Measurements from ENCODE around the gene POLR2H. TPM values are rescaled to one million over a fixed set of nuclear protein-coding genes. Genes with fewer than 3 reads are reported as not detected.

The POLR2H gene
- polyA plus RNA-seq, 1 donor (not counting 4 experiments of a cell fraction or from before 2014, with no cell fraction given) = 202 TPM

DNA sequence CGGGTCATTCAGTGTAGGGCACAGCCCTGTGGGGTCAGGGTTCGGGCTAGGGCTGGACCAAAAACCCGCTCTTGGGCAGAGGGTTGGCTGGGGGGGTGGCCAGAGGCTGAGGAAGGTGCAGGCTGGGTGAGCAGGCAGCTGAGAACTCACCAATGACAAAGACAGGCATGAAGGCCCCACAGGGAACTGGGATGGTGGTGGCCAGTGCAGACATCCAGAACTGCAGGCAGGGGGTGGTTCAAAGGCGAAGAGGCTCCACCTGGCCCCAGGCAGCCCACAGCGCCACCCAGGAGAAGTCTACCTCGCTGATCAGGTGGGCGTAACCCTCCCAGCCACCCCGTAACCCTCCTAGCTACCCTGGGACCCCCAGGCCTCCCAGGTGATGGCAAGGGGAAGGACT lies 6.8 kb upstream of the POLR2H start:
- DNase-seq (ENCODE audit: low read depth, low spot score) (no peak), FAIRE-seq (no peak)
- Histone ChIP-seq H3K9me3 (ENCODE audit: control insufficient read depth, low read depth, low read length) (no peaks in the 10 kb centered on the region), H3K79me2 (ENCODE audit: control insufficient read depth, insufficient read depth, low read length) (no peaks in the 10 kb centered on the region), H3K4me2 (ENCODE audit: control insufficient read depth, extremely low read depth, insufficient read depth, low read depth, low read length) (no peak overlapping the region), H3K27ac (ENCODE audit: control insufficient read depth, insufficient read depth, low read length) (no peak overlapping the region), H3K4me1 (ENCODE audit: control insufficient read depth, extremely low read depth, insufficient read depth, low read length) (no peaks in the 10 kb centered on the region), H3K9ac (ENCODE audit: control insufficient read depth, extremely low read depth, insufficient read depth, low read length) (no peak overlapping the region), H3K36me3 (ENCODE audit: control insufficient read depth in 2 of 2, extremely low read depth in 1 of 2, insufficient read depth in 2 of 2, low read length in 2 of 2) (peaks cover 4 to 16% of the 10 kb centered on the region in 2 experiments), H3K27me3 (ENCODE audit: control insufficient read depth, extremely low read depth, insufficient read depth, low read length) (no peaks in the 10 kb centered on the region), H3K4me3 (ENCODE audit: control insufficient read depth in 2 of 3, extremely low read depth in 1 of 3, insufficient read depth in 2 of 3, low read depth in 1 of 3, low read length in 3 of 3) (no peak overlapping the region), H4K20me1 (ENCODE audit: control insufficient read depth, extremely low read depth, insufficient read depth, low read length) (no peaks in the 10 kb centered on the region), H2AFZ (ENCODE audit: control insufficient read depth, low read length) (no peak overlapping the region), H3K9me1 (ENCODE audit: control insufficient read depth, extremely low read depth, insufficient read depth, low read length) (no peaks in the 10 kb centered on the region)
- dilution Hi-C loops (cut with MboI; ENCODE audit: extremely low pct_ligation_motif_present, low sequenced_read_pairs) = no loop called here
- TF ChIP-seq, protein P1, sequence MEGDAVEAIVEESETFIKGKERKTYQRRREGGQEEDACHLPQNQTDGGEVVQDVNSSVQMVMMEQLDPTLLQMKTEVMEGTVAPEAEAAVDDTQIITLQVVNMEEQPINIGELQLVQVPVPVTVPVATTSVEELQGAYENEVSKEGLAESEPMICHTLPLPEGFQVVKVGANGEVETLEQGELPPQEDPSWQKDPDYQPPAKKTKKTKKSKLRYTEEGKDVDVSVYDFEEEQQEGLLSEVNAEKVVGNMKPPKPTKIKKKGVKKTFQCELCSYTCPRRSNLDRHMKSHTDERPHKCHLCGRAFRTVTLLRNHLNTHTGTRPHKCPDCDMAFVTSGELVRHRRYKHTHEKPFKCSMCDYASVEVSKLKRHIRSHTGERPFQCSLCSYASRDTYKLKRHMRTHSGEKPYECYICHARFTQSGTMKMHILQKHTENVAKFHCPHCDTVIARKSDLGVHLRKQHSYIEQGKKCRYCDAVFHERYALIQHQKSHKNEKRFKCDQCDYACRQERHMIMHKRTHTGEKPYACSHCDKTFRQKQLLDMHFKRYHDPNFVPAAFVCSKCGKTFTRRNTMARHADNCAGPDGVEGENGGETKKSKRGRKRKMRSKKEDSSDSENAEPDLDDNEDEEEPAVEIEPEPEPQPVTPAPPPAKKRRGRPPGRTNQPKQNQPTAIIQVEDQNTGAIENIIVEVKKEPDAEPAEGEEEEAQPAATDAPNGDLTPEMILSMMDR (optimal IDR thresholded peaks at IDR 0.05 in 1 of 3, IDR thresholded peaks at IDR 0.05 in 1 of 3, conservative IDR thresholded peaks at IDR 0.05 in 1 of 3; ENCODE audit: extremely low read depth in 1 of 3, insufficient read depth in 2 of 3, low read length in 3 of 3) = no peak
- TF ChIP-seq EZH2 (IDR thresholded peaks at IDR 0.05; ENCODE audit: low read length) = no peak

DNA sequence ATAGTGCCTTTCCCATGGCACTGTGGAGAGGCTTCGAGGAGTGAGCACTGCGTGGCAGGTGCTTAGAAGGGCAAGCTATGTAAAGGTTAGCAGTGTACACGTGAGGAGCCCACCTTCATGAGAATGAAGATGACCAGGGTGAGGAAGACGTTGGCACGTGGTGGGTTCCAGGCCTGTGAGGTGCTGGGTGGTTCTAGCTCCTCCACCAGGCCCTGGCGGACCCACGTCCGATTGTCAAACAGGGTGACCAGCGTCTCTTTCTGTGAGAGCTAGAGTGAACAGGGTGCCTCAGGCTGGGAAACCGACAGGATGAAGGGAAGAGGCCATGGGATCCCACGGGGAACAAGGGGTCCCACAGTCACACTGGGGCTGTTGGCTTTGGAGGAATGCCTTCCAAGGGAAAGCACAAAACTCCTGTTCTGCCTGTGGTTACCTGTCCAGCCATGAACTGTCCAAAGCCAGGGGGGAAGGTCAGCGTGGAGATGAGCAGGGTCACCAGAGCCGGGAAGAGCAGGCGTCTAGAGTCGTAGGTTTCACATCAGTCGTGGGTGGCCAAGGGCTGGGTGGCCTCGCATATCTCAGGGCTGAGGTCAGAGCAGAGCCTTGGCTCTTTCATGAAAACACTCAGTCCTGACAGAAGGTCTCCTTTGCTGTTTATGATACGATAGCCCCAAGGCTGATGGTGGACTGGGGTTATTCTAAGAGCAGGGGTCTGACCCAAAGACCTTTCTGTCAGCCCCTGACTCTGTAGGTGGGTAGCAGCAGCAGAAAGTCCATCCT lies 6.1 kb upstream of the POLR2H start:
- no peaks in the 10 kb centered on the region for H3K9me1 ChIP-seq (ENCODE audit: control insufficient read depth, extremely low read depth, insufficient read depth, low read length)
- H3K4me3 ChIP-seq (ENCODE audit: control insufficient read depth in 2 of 3, extremely low read depth in 1 of 3, insufficient read depth in 2 of 3, low read depth in 1 of 3, low read length in 3 of 3) = no peak overlapping the region
- H3K9ac ChIP-seq (ENCODE audit: control insufficient read depth, extremely low read depth, insufficient read depth, low read length) = no peak overlapping the region
- H3K79me2 ChIP-seq (ENCODE audit: control insufficient read depth, insufficient read depth, low read length) = no peaks in the 10 kb centered on the region
- H4K20me1 ChIP-seq (ENCODE audit: control insufficient read depth, extremely low read depth, insufficient read depth, low read length) = no peaks in the 10 kb centered on the region
- TF ChIP-seq, protein P1 (optimal IDR thresholded peaks at IDR 0.05 in 1 of 3, IDR thresholded peaks at IDR 0.05 in 1 of 3, conservative IDR thresholded peaks at IDR 0.05 in 1 of 3; ENCODE audit: extremely low read depth in 1 of 3, insufficient read depth in 2 of 3, low read length in 3 of 3) = no peak
- TF ChIP-seq EZH2 (IDR thresholded peaks at IDR 0.05; ENCODE audit: low read length) = no peak
- no peak overlapping the region for H3K27ac ChIP-seq (ENCODE audit: control insufficient read depth, insufficient read depth, low read length)
- no peak overlapping the region for H2AFZ ChIP-seq (ENCODE audit: control insufficient read depth, low read length)
- H3K4me1 ChIP-seq (ENCODE audit: control insufficient read depth, extremely low read depth, insufficient read depth, low read length) = peaks cover 1% of the 10 kb centered on the region
- H3K4me2 ChIP-seq (ENCODE audit: control insufficient read depth, extremely low read depth, insufficient read depth, low read depth, low read length) = no peak overlapping the region
- H3K9me3 ChIP-seq (ENCODE audit: control insufficient read depth, low read depth, low read length) = no peaks in the 10 kb centered on the region
- DNase-seq (ENCODE audit: low read depth, low spot score) (no peak), FAIRE-seq (no peak)
- dilution Hi-C loops (cut with MboI; ENCODE audit: extremely low pct_ligation_motif_present, low sequenced_read_pairs) = no loop called here
- H3K36me3 ChIP-seq (ENCODE audit: control insufficient read depth in 2 of 2, extremely low read depth in 1 of 2, insufficient read depth in 2 of 2, low read length in 2 of 2) = peaks cover 4 to 16% of the 10 kb centered on the region in 2 experiments
- H3K27me3 ChIP-seq (ENCODE audit: control insufficient read depth, extremely low read depth, insufficient read depth, low read length) = no peaks in the 10 kb centered on the region
